Aorta (tissue), 5 donors: ENCODE data around the gene KMT2A. TPM values are rescaled to one million over a fixed set of nuclear protein-coding genes. Genes with fewer than 3 reads are reported as not detected.

Experiments
- ATAC-seq: fragments of 200-7000 bp; cut with Tn5 transposase; one replicate; pipeline ENCODE4 v1.9.1; 2022; ENCODE audit warnings: moderate library complexity; ENCODE audit not compliant: low FRiP score
- DNase-seq, 2 donors: peaks; one replicate each; pipeline ENCODE4 v3.0.0-alpha.2; 2020
- H3K27ac ChIP-seq, 2 donors: one replicate each; pipeline ENCODE4 v1.5.1; 2013; ENCODE audit warnings: low read length in 2 of 2, mild to moderate bottlenecking in 2 of 2, moderate library complexity in 2 of 2, control low read depth in 1 of 2, inconsistent platforms in 1 of 2, low read depth in 1 of 2
- H3K27me3 ChIP-seq, 2 donors: one replicate each; pipeline ENCODE4 v1.6.1; 2013; ENCODE audit warnings: control low read depth in 1 of 2, low read length in 1 of 2, mild to moderate bottlenecking in 1 of 2, moderate library complexity in 1 of 2; ENCODE audit not compliant: insufficient read depth in 2 of 2, control insufficient read depth in 1 of 2
- H3K36me3 ChIP-seq, 2 donors: one replicate each; pipeline ENCODE4 v1.6.1; 2013; ENCODE audit warnings: control low read depth in 1 of 2, low read length in 1 of 2, mild to moderate bottlenecking in 1 of 2; ENCODE audit not compliant: insufficient read depth in 2 of 2, control insufficient read depth in 1 of 2
- H3K4me1 ChIP-seq, 2 donors: one replicate each; pipeline ENCODE4 v1.6.1; 2013; ENCODE audit warnings: low read length in 2 of 2, control low read depth in 1 of 2, mild to moderate bottlenecking in 1 of 2, moderate library complexity in 1 of 2; ENCODE audit not compliant: insufficient read depth in 2 of 2, control insufficient read depth in 1 of 2
- H3K4me3 ChIP-seq, 2 donors: one replicate each; pipeline ENCODE4 v1.5.1; 2013; ENCODE audit warnings: low read length in 2 of 2, control low read depth in 1 of 2, mild to moderate bottlenecking in 1 of 2
- H3K9me3 ChIP-seq: one replicate; pipeline ENCODE4 v1.6.1; 2013; ENCODE audit warnings: mild to moderate bottlenecking, low read length; ENCODE audit not compliant: control insufficient read depth
- WGBS, 2 donors: extraction: QIAGEN DNeasy Blood & Tissue Kit; methylation state at CpG; one replicate each; pipeline ENCODE4 v1.1.7; 2013; 5-methylcytosine and 5-hydroxymethylcytosine counted together
- intact Hi-C, 2 donors: fragments of 100-400 bp; cut with DNase I; formaldehyde crosslinking; loops; one replicate each; pipeline versions ENCODE4 v1.14.2 to v1.15.0; 2022
- polyA plus RNA-seq, 2 donors: library from polyadenylated mRNA; stranded (reverse); fragments of 200-250 nt; gene quantifications; one replicate each; pipeline ENCODE4 v1.2.3, GENCODE V29; 2013
- total RNA-seq, 2 donors: library from RNA; stranded (reverse); fragmentation: NEBNext Ultra II Directional; extraction: Animal tissue kit (Norgen Biotek cat#: 25700); gene quantifications; one replicate each; pipeline ENCODE4 v1.2.1, GENCODE V29; 2021
- donor health status: healthy with polysubstance abuse.
- donor health status: Bipolar disorder and iron deficiency.
- donor health status: DM: no; HTN: no; CAD: no.
- donor health status: DM: no; HTN: no; CAD: no.
- donor health status: DM: yes; HTN: yes; CAD: no.

Gene KMT2A
- total and polyA plus RNA-seq, 4 donors = 5.6 to 114 (median 60.0) TPM

DNA sequence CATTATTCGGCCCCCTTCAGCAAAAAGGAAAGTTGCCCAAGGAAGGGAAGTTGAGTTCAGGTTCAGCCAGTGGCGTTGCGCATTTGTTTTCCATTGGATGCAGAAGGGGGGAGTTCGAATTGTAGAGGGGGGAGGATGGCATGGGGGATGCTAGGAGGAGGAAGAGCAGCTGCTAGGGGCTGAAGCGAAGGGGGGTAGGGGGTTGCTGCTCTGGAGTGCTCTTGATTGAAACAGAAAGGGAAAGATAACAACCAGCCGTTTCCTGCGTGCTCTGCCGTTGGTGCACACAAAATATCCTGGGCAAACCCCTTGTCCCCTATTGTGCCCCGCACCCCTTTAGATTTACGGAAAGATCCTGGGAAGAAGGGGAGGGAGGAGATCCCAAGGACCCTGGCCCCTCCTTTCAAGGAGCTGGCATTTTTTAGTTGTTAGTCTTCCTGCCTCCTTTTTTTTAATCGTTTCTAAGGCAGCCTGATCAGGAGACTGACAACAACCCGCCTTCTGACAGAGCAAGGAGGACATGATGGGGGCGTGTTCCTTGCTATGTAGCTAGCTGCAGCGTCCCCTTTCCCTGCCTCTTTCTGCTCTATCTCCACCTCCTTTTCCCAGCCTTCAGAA lies 2.1 kb downstream of the KMT2A start:
- no peaks in the 10 kb centered on the region for H3K36me3 ChIP-seq
- peak overlapping the region in 1 of 2 donors; percentile 34 for H3K27ac ChIP-seq
- ATAC-seq = no peak
- DNase-seq = peak in 1 of 2 donors; percentile 70
- intact Hi-C loops = loop anchor here (5.0 kb wide), 2 partner anchors 36 to 49 kb away; partner anchors contain the start of gene ATP5MG (in 1 of the 2)
- peaks cover 4 to 11% of the 10 kb centered on the region in 2 donors for H3K4me1 ChIP-seq
- H3K27me3 ChIP-seq = no peaks in the 10 kb centered on the region
- peak overlapping the region; percentile 7 to 84 for H3K4me3 ChIP-seq
- 0 to 1% methylated on average over 14 of the region's 14 CpGs for WGBS, 2 donors
- no peaks in the 10 kb centered on the region for H3K9me3 ChIP-seq

GRCh38 chr11:118439646-118440045 lies 3.4 kb downstream of the KMT2A start:
- no peak for ATAC-seq
- no peak overlapping the region for H3K27ac ChIP-seq
- H3K9me3 ChIP-seq = no peaks in the 10 kb centered on the region
- no peak for DNase-seq
- H3K27me3 ChIP-seq = no peaks in the 10 kb centered on the region
- no peak overlapping the region for H3K4me3 ChIP-seq
- no peaks in the 10 kb centered on the region for H3K36me3 ChIP-seq
- intact Hi-C loops = loop anchor here (5.0 kb wide), 2 partner anchors 37 to 48 kb away; partner anchors contain the start of gene ATP5MG (in 1 of the 2)
- H3K4me1 ChIP-seq = peaks cover 4 to 11% of the 10 kb centered on the region in 2 donors

DNA sequence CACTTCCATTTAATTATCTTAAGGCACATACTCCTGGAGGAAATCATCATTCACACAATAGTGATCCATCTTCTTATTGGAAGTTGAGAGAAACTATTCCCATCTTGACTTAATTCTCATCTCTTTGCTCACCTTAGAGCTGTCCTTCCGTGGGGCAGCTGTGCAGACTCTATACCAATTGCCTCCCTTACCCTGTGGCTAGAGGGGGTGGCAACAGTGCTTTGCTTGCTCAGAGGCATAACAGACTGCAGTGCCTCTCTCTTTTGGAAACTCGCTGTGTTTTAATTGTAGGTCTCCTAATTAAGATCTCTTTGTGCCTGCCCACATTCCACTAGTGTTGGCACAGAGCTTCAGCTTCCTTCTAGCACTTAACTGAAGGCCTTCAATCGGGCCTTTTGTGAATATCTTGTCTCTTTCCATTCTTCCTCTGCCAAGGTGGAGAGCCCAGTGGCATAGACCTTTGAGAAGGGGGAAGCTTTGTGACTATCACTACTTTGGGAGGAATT lies 5.5 kb downstream of the KMT2A start:
- intact Hi-C loops = no loop called here
- no peak for DNase-seq

DNA sequence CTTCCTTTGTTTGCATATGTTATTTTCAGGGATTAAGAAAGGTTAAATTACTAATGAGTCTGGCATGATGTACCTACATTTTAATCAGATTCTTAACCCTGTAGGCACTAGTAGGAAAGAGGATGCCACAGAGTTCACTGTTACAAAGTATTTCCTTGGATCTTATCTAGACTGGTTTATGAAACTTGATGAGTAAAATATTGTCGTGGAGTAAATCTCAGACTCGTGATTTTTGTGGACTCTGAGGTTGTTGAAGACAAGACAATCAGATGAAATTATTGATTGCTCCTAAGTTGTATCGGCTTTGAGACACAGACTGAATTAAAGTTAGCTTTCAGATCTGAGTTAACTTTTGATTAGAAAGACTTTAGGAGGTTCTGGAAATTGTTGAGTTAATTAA lies 6.0 kb downstream of the KMT2A start:
- WGBS, 2 donors = 69 to 71% methylated on average over 3 of the region's 3 CpGs
- Histone ChIP-seq H3K27me3 (no peaks in the 10 kb centered on the region), H3K36me3 (no peaks in the 10 kb centered on the region), H3K9me3 (no peaks in the 10 kb centered on the region), H3K27ac (no peak overlapping the region), H3K4me1 (peaks cover 4 to 19% of the 10 kb centered on the region in 2 donors), H3K4me3 (no peak overlapping the region)
- DNase-seq (no peak), ATAC-seq (no peak)
- intact Hi-C loops = no loop called here

More for the DNA sequence above, 5.5 kb downstream of the KMT2A start:
- no peaks in the 10 kb centered on the region for H3K27me3 ChIP-seq
- H3K9me3 ChIP-seq = no peaks in the 10 kb centered on the region
- H3K27ac ChIP-seq = no peak overlapping the region
- H3K4me3 ChIP-seq = no peak overlapping the region
- 37 to 41% methylated on average over 3 of the region's 3 CpGs for WGBS, 2 donors
- H3K36me3 ChIP-seq = no peaks in the 10 kb centered on the region
- peaks cover 4 to 18% of the 10 kb centered on the region in 2 donors for H3K4me1 ChIP-seq
- no peak for ATAC-seq

GRCh38 chr11:118442908-118443589 lies 6.8 kb downstream of the KMT2A start:
- Histone ChIP-seq H3K4me1 (peaks cover 4 to 19% of the 10 kb centered on the region in 2 donors), H3K4me3 (no peak overlapping the region), H3K9me3 (no peaks in the 10 kb centered on the region), H3K27ac (no peak overlapping the region), H3K36me3 (no peaks in the 10 kb centered on the region), H3K27me3 (no peaks in the 10 kb centered on the region)
- DNase-seq (no peak), ATAC-seq (no peak)
- 74 to 81% methylated on average over 4 of the region's 4 CpGs for WGBS, 2 donors
- intact Hi-C loops = no loop called here

DNA sequence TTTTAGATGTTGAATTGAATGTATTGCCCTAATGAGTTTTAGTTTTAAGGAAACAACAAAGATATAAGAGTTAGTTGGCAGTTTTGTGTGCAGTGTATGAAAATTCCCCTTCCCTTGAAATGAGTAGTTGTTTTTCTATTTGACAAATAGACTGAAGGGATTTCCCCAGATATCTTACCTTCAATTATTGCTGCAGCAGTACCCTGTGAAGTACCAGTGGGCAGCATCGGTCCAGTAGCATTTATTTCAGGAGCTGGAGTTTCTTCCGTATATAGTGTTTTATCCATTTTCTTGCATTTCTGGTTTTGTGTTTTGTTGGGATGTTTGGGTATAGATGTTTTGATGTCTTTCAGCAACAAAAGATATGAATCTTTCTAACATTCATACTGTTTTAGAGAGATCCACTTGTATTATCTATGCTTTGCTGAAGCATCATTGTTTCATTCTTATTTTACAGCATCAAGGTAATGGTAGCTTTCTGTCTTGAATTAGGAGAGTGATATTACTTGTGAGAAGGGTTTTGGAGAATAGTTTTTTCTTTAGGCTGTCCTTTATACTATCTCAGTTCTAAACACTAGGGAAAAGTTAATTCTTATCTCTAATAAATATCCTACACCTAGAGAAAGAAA lies 7.4 kb downstream of the KMT2A start:
- intact Hi-C loops = no loop called here
- Histone ChIP-seq H3K4me1 (peaks cover 4 to 19% of the 10 kb centered on the region in 2 donors), H3K4me3 (no peak overlapping the region), H3K27ac (no peak overlapping the region), H3K9me3 (no peaks in the 10 kb centered on the region), H3K36me3 (no peaks in the 10 kb centered on the region), H3K27me3 (no peaks in the 10 kb centered on the region)
- no peak for ATAC-seq
- WGBS, 2 donors = 71 to 83% methylated on average over 2 of the region's 2 CpGs
- DNase-seq = no peak

DNA sequence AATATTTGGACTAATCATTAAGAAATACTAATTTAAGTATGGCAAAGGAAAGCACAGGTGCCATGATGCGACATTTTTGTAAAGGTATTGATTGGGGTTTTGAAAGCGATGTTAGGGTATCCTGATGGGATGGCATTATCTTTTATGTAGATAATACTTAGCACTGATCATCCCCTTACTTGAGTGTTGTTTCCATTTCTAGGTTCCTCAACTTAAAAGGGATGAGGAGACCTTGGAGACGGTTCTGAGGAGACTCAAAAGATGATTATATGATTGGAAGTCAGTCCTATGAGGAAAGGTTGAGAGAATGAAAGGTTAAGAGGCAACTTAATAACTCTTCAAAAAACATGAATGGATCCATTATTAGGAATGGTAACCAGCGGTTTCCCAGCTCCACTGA lies 11.1 kb downstream of the KMT2A start:
- Histone ChIP-seq H3K4me1 (peaks cover 2 to 8% of the 10 kb centered on the region in 2 donors), H3K4me3 (no peak overlapping the region), H3K36me3 (peaks cover 0 to 2% of the 10 kb centered on the region in 2 donors), H3K27ac (no peak overlapping the region), H3K27me3 (no peaks in the 10 kb centered on the region), H3K9me3 (no peaks in the 10 kb centered on the region)
- DNase-seq (no peak), ATAC-seq (no peak)
- 91 to 93% methylated on average over 4 of the region's 4 CpGs for WGBS, 2 donors
- intact Hi-C loops = no loop called here

GRCh38 chr11:118448294-118448693 lies 12.0 kb downstream of the KMT2A start:
- no peak for ATAC-seq
- Histone ChIP-seq H3K4me1 (peaks cover 0 to 8% of the 10 kb centered on the region in 2 donors), H3K4me3 (no peak overlapping the region), H3K36me3 (peaks cover 0 to 2% of the 10 kb centered on the region in 2 donors), H3K27me3 (no peaks in the 10 kb centered on the region), H3K9me3 (no peaks in the 10 kb centered on the region), H3K27ac (no peak overlapping the region)
- intact Hi-C loops = no loop called here
- DNase-seq = no peak
